ENCODE measurements around the gene SLC9A3.
"Not testable (repeated sequence)": the region's sequence is repeated elsewhere in the genome, so short reads cannot be mapped to it uniquely, and the experiment has no call there.

The SLC9A3 gene

GRCh38 chr5:474840-475661 is 49.2 kb downstream of the SLC9A3 start:
- H3K27ac ChIP-seq (ENCODE audit: extremely low read depth, low read depth, low read length) = no peak overlapping the region
- peak overlapping the region; percentile 12 for H3K4me3 ChIP-seq (ENCODE audit: low read depth, low read length)
- POLR2A ChIA-PET = interaction anchor here (0.8 to 3.4 kb wide), 2 partner anchors 57 to 137 kb away, joined by 3 to 17 read pairs; partner anchors contain the start of gene CEP72
- CTCF ChIA-PET = no interaction called here
- H3K9me3 ChIP-seq (ENCODE audit: control insufficient read depth, insufficient read depth, low read depth, low read length) = no peaks in the 10 kb centered on the region
- peaks cover 11% of the 10 kb centered on the region for H3K4me1 ChIP-seq (ENCODE audit: control insufficient read depth, insufficient read depth, low read length)
- peaks cover 0 to 13% of the 10 kb centered on the region in 2 experiments; a peak in 2 of 3 replicates for H3K36me3 ChIP-seq (ENCODE audit: control insufficient read depth in 2 of 2, insufficient read depth in 1 of 2, low read length in 2 of 2)
- TF ChIP-seq ZNF10 (tag by site-specific recombination; IDR thresholded peaks at IDR 0.05) = 0 out of 2 replicates have a peak, but pooled peaks have one; percentile 43
- TF ChIP-seq, protein P1, sequence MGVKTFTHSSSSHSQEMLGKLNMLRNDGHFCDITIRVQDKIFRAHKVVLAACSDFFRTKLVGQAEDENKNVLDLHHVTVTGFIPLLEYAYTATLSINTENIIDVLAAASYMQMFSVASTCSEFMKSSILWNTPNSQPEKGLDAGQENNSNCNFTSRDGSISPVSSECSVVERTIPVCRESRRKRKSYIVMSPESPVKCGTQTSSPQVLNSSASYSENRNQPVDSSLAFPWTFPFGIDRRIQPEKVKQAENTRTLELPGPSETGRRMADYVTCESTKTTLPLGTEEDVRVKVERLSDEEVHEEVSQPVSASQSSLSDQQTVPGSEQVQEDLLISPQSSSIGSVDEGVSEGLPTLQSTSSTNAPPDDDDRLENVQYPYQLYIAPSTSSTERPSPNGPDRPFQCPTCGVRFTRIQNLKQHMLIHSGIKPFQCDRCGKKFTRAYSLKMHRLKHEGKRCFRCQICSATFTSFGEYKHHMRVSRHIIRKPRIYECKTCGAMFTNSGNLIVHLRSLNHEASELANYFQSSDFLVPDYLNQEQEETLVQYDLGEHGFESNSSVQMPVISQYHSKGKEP (tag by site-specific recombination; IDR thresholded peaks at IDR 0.05) = no peak

- ChIA-PET POLR2A (interaction anchor here (0.5 to 3.4 kb wide), 7 partner anchors 33 to 381 kb away, joined by 3 to 17 read pairs (median 4); partner anchors contain the start of gene CEP72), CTCF (interaction anchor here (0.7 kb wide), 1 partner anchor 29 kb away, joined by 5 read pairs; no protein-coding TSS in a partner anchor)
- not testable (repeated sequence) for H3K27ac ChIP-seq (ENCODE audit: extremely low read depth, low read depth, low read length); H3K9me3 ChIP-seq (ENCODE audit: control insufficient read depth, insufficient read depth, low read depth, low read length)
- H3K4me3 ChIP-seq (ENCODE audit: low read depth, low read length) = peak overlapping the region; percentile 66
- H3K36me3 ChIP-seq (ENCODE audit: control insufficient read depth in 2 of 2, insufficient read depth in 1 of 2, low read length in 2 of 2) = peaks cover 0 to 17% of the 10 kb centered on the region in 2 experiments; a peak in 2 of 3 replicates
- peaks cover 11% of the 10 kb centered on the region for H3K4me1 ChIP-seq (ENCODE audit: control insufficient read depth, insufficient read depth, low read length)
These were observed 49.9 kb downstream of the SLC9A3 start for GRCh38 chr5:474232-474839.

DNA sequence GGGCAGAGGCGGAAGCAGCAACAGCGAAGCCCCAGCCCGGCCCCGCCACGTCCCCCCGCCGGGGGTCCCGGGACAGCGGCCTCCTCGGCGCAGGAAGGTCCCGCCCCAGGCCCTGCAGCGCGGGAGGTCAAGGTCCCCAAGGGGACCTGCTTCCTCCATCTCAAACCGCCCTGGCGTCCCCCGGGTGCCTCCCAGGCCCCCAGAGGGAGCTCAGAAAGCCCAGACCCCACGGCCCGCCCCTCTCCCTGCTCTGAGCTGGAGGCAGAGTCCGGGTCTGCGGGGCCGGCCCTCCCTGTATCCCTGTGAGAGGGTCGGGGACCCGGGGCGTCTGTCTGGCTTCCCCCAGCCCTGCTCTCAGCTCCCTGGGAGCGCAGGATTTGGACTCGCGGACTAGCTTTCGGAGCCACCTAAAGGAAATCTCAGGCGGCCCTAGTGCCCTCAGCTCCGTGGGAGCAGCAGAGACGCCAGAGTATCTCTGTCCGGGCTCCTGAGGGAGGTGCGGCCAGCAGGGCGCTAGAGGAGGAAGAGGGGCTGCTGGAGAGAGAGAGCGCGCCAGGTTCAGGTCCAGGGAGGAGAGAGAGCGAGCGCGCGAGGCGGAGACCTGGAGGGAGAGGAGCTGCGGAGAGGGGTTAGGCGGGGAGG is 50.6 kb downstream of the SLC9A3 start:
- H3K9me3 ChIP-seq (ENCODE audit: control insufficient read depth, insufficient read depth, low read depth, low read length) = no peaks in the 10 kb centered on the region
- H3K36me3 ChIP-seq (ENCODE audit: control insufficient read depth in 2 of 2, insufficient read depth in 1 of 2, low read length in 2 of 2) = peaks cover 3 to 17% of the 10 kb centered on the region in 2 experiments; a peak in 2 of 3 replicates
- H3K27ac ChIP-seq (ENCODE audit: extremely low read depth, low read depth, low read length) = peak overlapping the region; percentile 64; the same call in 1 of the 2 replicates
- H3K4me1 ChIP-seq (ENCODE audit: control insufficient read depth, insufficient read depth, low read length) = peaks cover 11% of the 10 kb centered on the region
- H3K4me3 ChIP-seq (ENCODE audit: low read depth, low read length) = peak overlapping the region; percentile 66
- ChIA-PET POLR2A (interaction anchor here (0.5 to 3.4 kb wide), 8 partner anchors 32 to 382 kb away, joined by 3 to 17 read pairs (median 4); partner anchors contain the start of genes CEP72 and PDCD6), CTCF (interaction anchor here (0.7 kb wide), 2 partner anchors 28 to 1110 kb away, joined by 3 to 5 read pairs; no protein-coding TSS in a partner anchor)
- TF ChIP-seq ZNF423 (tag by site-specific recombination; IDR thresholded peaks at IDR 0.05) (0 out of 2 replicates have a peak, but pooled peaks have one; percentile 29), ZBTB26 (tag by site-specific recombination; optimal IDR thresholded peaks at IDR 0.05) (peak; percentile 66), KLF17 (tag by site-specific recombination; IDR thresholded peaks at IDR 0.05) (0 out of 2 replicates have a peak, but pooled peaks have one; percentile 12), ZNF596 (tag by site-specific recombination; IDR thresholded peaks at IDR 0.05) (peak; percentile 56; the same call in 1 of the 2 replicates), MYNN (tag by site-specific recombination; IDR thresholded peaks at IDR 0.05; ENCODE audit: borderline replicate concordance) (no peak), ZNF223 (tag by site-specific recombination; IDR thresholded peaks at IDR 0.05) (no peak), ZNF394 (tag by site-specific recombination; IDR thresholded peaks at IDR 0.05; ENCODE audit: borderline replicate concordance) (peak; percentile 57; the same call in 1 of the 2 replicates), GLIS2 (tag by site-specific recombination; IDR thresholded peaks at IDR 0.05) (peak; percentile 96), SP2 (tag by site-specific recombination; IDR thresholded peaks at IDR 0.05) (peak; percentile 42; the same call in 1 of the 2 replicates), ZNF433 (tag by site-specific recombination; IDR thresholded peaks at IDR 0.05; ENCODE audit: low read depth) (no peak), ZIC2 (tag by site-specific recombination; IDR thresholded peaks at IDR 0.05) (peak; percentile 79), ZNF335 (tag by site-specific recombination; conservative IDR thresholded peaks at IDR 0.05) (peak; percentile 77)
- TF ChIP-seq, protein P2, sequence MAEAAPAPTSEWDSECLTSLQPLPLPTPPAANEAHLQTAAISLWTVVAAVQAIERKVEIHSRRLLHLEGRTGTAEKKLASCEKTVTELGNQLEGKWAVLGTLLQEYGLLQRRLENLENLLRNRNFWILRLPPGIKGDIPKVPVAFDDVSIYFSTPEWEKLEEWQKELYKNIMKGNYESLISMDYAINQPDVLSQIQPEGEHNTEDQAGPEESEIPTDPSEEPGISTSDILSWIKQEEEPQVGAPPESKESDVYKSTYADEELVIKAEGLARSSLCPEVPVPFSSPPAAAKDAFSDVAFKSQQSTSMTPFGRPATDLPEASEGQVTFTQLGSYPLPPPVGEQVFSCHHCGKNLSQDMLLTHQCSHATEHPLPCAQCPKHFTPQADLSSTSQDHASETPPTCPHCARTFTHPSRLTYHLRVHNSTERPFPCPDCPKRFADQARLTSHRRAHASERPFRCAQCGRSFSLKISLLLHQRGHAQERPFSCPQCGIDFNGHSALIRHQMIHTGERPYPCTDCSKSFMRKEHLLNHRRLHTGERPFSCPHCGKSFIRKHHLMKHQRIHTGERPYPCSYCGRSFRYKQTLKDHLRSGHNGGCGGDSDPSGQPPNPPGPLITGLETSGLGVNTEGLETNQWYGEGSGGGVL (tag by site-specific recombination; IDR thresholded peaks at IDR 0.05) = peak; percentile 59
- TF ChIP-seq, protein P3, sequence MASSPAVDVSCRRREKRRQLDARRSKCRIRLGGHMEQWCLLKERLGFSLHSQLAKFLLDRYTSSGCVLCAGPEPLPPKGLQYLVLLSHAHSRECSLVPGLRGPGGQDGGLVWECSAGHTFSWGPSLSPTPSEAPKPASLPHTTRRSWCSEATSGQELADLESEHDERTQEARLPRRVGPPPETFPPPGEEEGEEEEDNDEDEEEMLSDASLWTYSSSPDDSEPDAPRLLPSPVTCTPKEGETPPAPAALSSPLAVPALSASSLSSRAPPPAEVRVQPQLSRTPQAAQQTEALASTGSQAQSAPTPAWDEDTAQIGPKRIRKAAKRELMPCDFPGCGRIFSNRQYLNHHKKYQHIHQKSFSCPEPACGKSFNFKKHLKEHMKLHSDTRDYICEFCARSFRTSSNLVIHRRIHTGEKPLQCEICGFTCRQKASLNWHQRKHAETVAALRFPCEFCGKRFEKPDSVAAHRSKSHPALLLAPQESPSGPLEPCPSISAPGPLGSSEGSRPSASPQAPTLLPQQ (tag by site-specific recombination; IDR thresholded peaks at IDR 0.05) = 0 out of 2 replicates have a peak, but pooled peaks have one; percentile 11
- TF ChIP-seq, protein P4, sequence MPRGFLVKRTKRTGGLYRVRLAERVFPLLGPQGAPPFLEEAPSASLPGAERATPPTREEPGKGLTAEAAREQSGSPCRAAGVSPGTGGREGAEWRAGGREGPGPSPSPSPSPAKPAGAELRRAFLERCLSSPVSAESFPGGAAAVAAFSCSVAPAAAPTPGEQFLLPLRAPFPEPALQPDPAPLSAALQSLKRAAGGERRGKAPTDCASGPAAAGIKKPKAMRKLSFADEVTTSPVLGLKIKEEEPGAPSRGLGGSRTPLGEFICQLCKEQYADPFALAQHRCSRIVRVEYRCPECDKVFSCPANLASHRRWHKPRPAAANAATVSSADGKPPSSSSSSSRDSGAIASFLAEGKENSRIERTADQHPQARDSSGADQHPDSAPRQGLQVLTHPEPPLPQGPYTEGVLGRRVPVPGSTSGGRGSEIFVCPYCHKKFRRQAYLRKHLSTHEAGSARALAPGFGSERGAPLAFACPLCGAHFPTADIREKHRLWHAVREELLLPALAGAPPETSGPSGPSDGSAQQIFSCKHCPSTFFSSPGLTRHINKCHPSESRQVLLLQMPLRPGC (tag by site-specific recombination; IDR thresholded peaks at IDR 0.05) = no peak
